Right lobe of liver (tissue), 6 donors: ENCODE results near the gene SLC43A3. TPM values are rescaled to one million over a fixed set of nuclear protein-coding genes. Genes with fewer than 3 reads are reported as not detected.
A peak's percentile ranks its signal among the peaks of the same experiment; 100 is the strongest.

ENCODE experiments used
- ATAC-seq, 4 donors: fragments of 200-7000 bp; cut with Tn5 transposase; one replicate each; pipeline ENCODE4 v1.9.1; 2020; ENCODE audit warnings: mild to moderate bottlenecking in 4 of 4, moderate library complexity in 4 of 4
- DNase-seq, 3 donors: peaks; one replicate each; pipeline ENCODE4 v3.0.0-alpha.2; 2020
- H3K27ac ChIP-seq, 3 donors: fragments of 200-600 bp; one replicate each; pipeline ENCODE4 v1.8.0; 2022
- H3K27me3 ChIP-seq, 2 donors: fragments of 200-600 bp; one replicate each; pipeline ENCODE4 v1.8.0; 2022
- H3K36me3 ChIP-seq, 4 donors: fragments of 200-600 bp; sonication (generic) in 1 of 4; one replicate each; pipeline versions ENCODE4 v1.5.1 to v1.8.0; 2017 to 2022; ENCODE audit warnings: control low read depth in 1 of 4
- H3K4me1 ChIP-seq, 4 donors: fragments of 200-600 bp; sonication (generic) in 1 of 4; one replicate each; pipeline versions ENCODE4 v1.5.1 to v1.8.0; 2017 to 2022; ENCODE audit warnings: control low read depth in 1 of 4
- H3K4me3 ChIP-seq, 3 donors: fragments of 200-600 bp; one replicate each; pipeline ENCODE4 v1.8.0; 2022
- H3K9me3 ChIP-seq, 4 donors: fragments of 200-600 bp; sonication (generic) in 1 of 4; one replicate each; pipeline versions ENCODE4 v1.5.1 to v1.8.0; 2017 to 2022; ENCODE audit warnings: control low read depth in 1 of 4
- POLR2A ChIP-seq: fragments of 450-650 bp; IDR thresholded peaks from one replicate; pipeline ENCODE4 v1.6.1; 2017; ENCODE audit warnings: antibody characterized with exemption, mild to moderate bottlenecking
- WGBS: methylation state at CpG from one replicate; pipeline ENCODE4 v1.1.6; 2018; ENCODE audit warnings: low coverage, low lambda C conversion rate; ENCODE audit not compliant: insufficient coverage; ENCODE audit errors: missing lambda C conversion rate; 5-methylcytosine and 5-hydroxymethylcytosine counted together
- intact Hi-C, 2 donors: fragments of 100-400 bp; cut with DNase I; formaldehyde crosslinking; loops; one replicate each; pipeline versions ENCODE4 v1.11.2 to v1.14.1; 2022
- total RNA-seq, 6 experiments: library from RNA; depleted of rRNA in 2 of 6; stranded (reverse); fragments of >200 nt in 2 of 6; fragmentation: NEBNext Ultra II Directional in 3 of 6; extraction: Animal tissue kit (Norgen Biotek cat#: 25700) in 3 of 6; gene quantifications; one replicate each; pipeline versions ENCODE4 v1.1.0 to v1.2.4, GENCODE V29; 2016 to 2023
- TF ChIP-seq, protein P1 (sequence below), 4 donors: fragments of 200-600 bp in 3 of 4; fragments of 450-650 bp in 1 of 4; IDR thresholded peaks; one replicate each; pipeline versions ENCODE4 v1.5.1 to v1.8.0; 2016 to 2022; ENCODE audit warnings: antibody characterized with exemption in 4 of 4, mild to moderate bottlenecking in 2 of 4
- donor health status: DM: no; HTN: yes; CAD: no.
- donor health status: DM: no; HTN: no; CAD: no.
- donor health status: DM: no; HTN: no; CAD: no.
- donor health status: DM: no; HTN: yes; CAD: no.
- donor health status: DM: no; HTN: yes; CAD: no.

SLC43A3 gene
- total RNA-seq, 6 experiments from 2014 or later = 109 to 259 (median 185) TPM

DNA sequence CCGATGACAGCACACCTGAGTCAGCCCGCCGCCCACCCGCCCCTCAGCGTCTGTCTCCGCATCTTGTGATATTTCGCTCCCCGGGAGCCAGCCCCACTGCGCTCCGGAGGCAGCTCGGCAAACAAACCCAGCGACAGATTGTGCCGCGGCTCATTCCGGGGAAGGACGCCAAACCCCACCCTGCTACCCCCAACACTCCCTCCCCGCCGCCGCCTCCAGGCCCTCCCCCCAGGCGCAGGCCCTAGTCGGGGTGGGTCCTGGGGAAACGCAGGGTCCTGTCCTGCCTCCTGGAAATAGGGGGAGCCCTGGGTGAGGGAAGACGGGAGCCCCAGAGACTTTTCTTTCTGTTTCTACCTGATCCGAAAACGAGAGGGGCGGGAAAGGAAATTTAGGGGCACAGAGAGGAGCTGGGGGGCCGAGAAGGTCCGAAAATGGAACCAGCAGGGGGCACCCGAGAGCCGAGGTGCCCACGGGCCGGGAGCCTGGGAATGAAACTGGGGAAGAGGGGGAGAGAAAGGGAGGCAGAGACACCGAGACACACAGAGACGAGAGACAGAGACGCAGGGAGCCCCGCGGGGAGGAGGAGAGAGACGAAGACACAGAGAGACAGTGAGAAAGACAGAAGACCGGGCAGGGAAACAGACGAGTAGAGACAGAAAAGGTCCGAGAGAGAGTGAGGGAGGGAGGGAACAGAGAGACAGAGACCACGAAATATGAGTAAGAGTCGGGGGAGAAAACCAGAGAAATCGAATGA is 31.7 kb upstream of the SLC43A3 start:
- H3K27ac ChIP-seq = peak overlapping the region; percentile 23 to 74 (median 70)
- peak; percentile 53 to 63 (median 58) for ATAC-seq

GRCh38 chr11:57458060-57458409 is 31.1 kb upstream of the SLC43A3 start:
- ATAC-seq = peak in 2 of 4 donors; percentile 22 to 47
- no peak for TF ChIP-seq POLR2A
- TF ChIP-seq, protein P1, sequence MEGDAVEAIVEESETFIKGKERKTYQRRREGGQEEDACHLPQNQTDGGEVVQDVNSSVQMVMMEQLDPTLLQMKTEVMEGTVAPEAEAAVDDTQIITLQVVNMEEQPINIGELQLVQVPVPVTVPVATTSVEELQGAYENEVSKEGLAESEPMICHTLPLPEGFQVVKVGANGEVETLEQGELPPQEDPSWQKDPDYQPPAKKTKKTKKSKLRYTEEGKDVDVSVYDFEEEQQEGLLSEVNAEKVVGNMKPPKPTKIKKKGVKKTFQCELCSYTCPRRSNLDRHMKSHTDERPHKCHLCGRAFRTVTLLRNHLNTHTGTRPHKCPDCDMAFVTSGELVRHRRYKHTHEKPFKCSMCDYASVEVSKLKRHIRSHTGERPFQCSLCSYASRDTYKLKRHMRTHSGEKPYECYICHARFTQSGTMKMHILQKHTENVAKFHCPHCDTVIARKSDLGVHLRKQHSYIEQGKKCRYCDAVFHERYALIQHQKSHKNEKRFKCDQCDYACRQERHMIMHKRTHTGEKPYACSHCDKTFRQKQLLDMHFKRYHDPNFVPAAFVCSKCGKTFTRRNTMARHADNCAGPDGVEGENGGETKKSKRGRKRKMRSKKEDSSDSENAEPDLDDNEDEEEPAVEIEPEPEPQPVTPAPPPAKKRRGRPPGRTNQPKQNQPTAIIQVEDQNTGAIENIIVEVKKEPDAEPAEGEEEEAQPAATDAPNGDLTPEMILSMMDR (IDR thresholded peaks at IDR 0.05) = no peak

More for the DNA sequence above, 31.7 kb upstream of the SLC43A3 start:
- under 1% methylated on average over 24 of the region's 44 CpGs for WGBS
- no peak for TF ChIP-seq POLR2A
- TF ChIP-seq, protein P1 (IDR thresholded peaks at IDR 0.05) = peak; percentile 65 to 80 (median 72)
- peak; percentile 80 to 85 (median 82) for DNase-seq
- intact Hi-C loops = no loop called here
- Histone ChIP-seq H3K4me1 (peaks cover 0 to 57% (median 12%) of the 10 kb centered on the region in 4 donors), H3K27me3 (no peaks in the 10 kb centered on the region), H3K9me3 (no peaks in the 10 kb centered on the region), H3K4me3 (peak overlapping the region; percentile 56 to 65 (median 61)), H3K36me3 (no peaks in the 10 kb centered on the region)

DNA sequence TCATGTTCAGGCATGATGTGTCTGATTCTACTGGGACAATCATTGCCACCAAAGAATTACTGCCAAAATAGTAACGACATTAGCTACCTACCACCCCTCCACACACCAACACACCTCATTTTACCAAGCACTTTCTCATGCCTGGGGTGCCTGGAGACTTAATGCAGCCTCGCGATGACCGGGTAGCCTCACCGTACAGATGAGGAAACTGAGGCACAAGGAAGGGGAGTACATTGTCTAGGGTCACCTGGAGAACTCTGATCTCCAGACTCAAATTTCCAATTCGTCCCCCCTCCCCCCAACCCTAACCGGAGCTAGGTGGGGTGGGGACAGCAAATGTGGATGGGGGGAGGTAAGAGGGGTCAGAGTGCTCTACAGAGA is 30.7 kb upstream of the SLC43A3 start:
- 20% methylated on average over 7 of the region's 7 CpGs for WGBS
- TF ChIP-seq POLR2A = no peak
- TF ChIP-seq, protein P1 (IDR thresholded peaks at IDR 0.05) = no peak
- H3K4me1 ChIP-seq = peaks cover 0 to 64% (median 15%) of the 10 kb centered on the region in 4 donors
- no peaks in the 10 kb centered on the region for H3K27me3 ChIP-seq
- H3K36me3 ChIP-seq = no peaks in the 10 kb centered on the region
- peak overlapping the region; percentile 23 to 74 (median 70) for H3K27ac ChIP-seq
- H3K4me3 ChIP-seq = no peak overlapping the region
- no peak for ATAC-seq
- H3K9me3 ChIP-seq = no peaks in the 10 kb centered on the region
- intact Hi-C loops = no loop called here
- no peak for DNase-seq

More at GRCh38 chr11:57458060-57458409, 31.1 kb upstream of the SLC43A3 start:
- H3K27ac ChIP-seq = peak overlapping the region; percentile 23 to 74 (median 70)
- H3K9me3 ChIP-seq = no peaks in the 10 kb centered on the region
- no peaks in the 10 kb centered on the region for H3K27me3 ChIP-seq
- no peaks in the 10 kb centered on the region for H3K36me3 ChIP-seq
- H3K4me3 ChIP-seq = peak overlapping the region; percentile 56 to 65 (median 61)
- DNase-seq = peak in 1 of 3 donors; percentile 71
- H3K4me1 ChIP-seq = peaks cover 0 to 60% (median 13%) of the 10 kb centered on the region in 4 donors
- intact Hi-C loops = no loop called here
- WGBS = 0% methylated on average over 7 of the region's 16 CpGs

DNA sequence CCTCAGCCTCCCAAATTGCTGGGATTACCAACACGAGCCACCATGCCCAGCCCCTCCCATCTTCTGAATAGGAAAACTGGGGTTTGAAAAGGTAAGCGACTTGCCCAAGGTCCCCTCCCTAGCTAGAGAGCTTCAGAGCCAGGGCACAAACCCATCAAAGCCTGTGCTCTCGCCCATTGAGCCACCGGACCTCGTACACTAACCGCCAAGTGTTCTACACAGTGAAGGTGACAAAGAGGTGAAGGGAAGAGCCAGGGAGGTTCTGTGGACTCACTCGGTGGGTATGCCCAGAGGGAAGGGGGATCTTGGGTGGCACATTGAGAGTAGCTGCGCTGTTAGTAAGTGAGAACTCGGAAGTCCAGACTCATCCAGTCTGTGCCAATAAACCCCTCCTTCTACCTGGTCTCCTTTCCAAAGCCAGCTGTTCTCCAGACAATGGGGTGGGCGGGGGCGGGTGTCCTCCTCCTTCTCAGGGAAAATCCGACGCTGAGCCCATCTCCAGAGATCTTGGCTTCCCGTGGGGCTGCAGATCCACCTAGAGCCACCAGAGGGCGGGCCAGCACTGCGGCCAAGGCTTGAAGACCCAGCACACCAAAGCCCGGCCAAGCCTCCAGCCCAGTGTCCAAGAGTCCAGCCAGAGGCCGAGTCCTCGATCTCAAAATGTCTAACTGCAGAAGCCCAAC is 30.2 kb upstream of the SLC43A3 start:
- intact Hi-C loops = no loop called here
- Histone ChIP-seq H3K27ac (peak overlapping the region; percentile 23 to 74 (median 70)), H3K27me3 (no peaks in the 10 kb centered on the region), H3K4me3 (no peak overlapping the region), H3K36me3 (no peaks in the 10 kb centered on the region), H3K4me1 (peaks cover 0 to 70% (median 18%) of the 10 kb centered on the region in 4 donors), H3K9me3 (no peaks in the 10 kb centered on the region)
- 13% methylated on average over 6 of the region's 19 CpGs for WGBS
- peak; percentile 91 to 95 (median 94) for DNase-seq
- ATAC-seq = peak; percentile 65 to 81 (median 71)
- TF ChIP-seq POLR2A = no peak
- TF ChIP-seq, protein P1 (IDR thresholded peaks at IDR 0.05) = peak; percentile 99 to 100 (median 99)
